Endothelial cell of umbilical vein (primary cell): ENCODE data around the gene SESTD1. TPM values are rescaled to one million over a fixed set of nuclear protein-coding genes. Genes with fewer than 3 reads are reported as not detected.

ENCODE experiments used
- BruUV-seq: library from RNA; stranded (reverse); fragments of 400-500 nt; replicated peaks from 2 replicates; lab custom pipeline; 2021; lab: Mats Ljungman, UMichigan
- CTCF ChIA-PET: fragments of 300-600, 350-600 bp; sonication (Branson Sonifier 250); formaldehyde crosslinking; loops from one replicate; lab custom pipeline; 2021; ENCODE audit warnings: antibody characterized with exemption, inconsistent platforms; lab: Charles Lee
- POLR2A ChIA-PET: fragments of 300-600, 350-600 bp; sonication (Branson Sonifier 250); formaldehyde crosslinking; loops from one replicate; lab custom pipeline; 2021; ENCODE audit warnings: antibody characterized with exemption, inconsistent platforms; lab: Charles Lee
- DNase-seq: peaks from one replicate; pipeline ENCODE4 v3.0.0-alpha.2; 2011; ENCODE audit warnings: low read depth, low spot score
- FAIRE-seq: peaks from 2 replicates; lab custom pipeline; 2011; peaks lifted over from hg19 to GRCh38; lab: Jason Lieb, UNC
- H2AFZ ChIP-seq: 2 replicates; pipeline ENCODE4 v1.6.0; 2012; ENCODE audit warnings: low read depth, low read length, control low read depth, inconsistent platforms
- H3K27ac ChIP-seq: 2 replicates; pipeline ENCODE4 v1.5.1; 2011; ENCODE audit warnings: low read depth, mild to moderate bottlenecking, control low read depth, low read length, moderate library complexity; ENCODE audit not compliant: insufficient read depth
- H3K27me3 ChIP-seq, 2 experiments: 2 replicates each; pipeline versions ENCODE4 v1.6.0 to v1.6.1; 2011; ENCODE audit warnings: low read length in 2 of 2, mixed read lengths in 1 of 2; ENCODE audit not compliant: control insufficient read depth in 2 of 2, insufficient read depth in 2 of 2
- H3K36me3 ChIP-seq, 2 experiments: 2 replicates in 1 of 2; 3 replicates in 1 of 2; pipeline ENCODE4 v1.5.1; 2011; ENCODE audit warnings: low read length in 2 of 2, mild to moderate bottlenecking in 1 of 2, moderate library complexity in 1 of 2; ENCODE audit not compliant: control insufficient read depth in 2 of 2, insufficient read depth in 2 of 2; ENCODE audit errors: extremely low read depth in 1 of 2
- H3K4me1 ChIP-seq: 3 replicates; pipeline ENCODE4 v1.5.1; 2011; ENCODE audit warnings: mild to moderate bottlenecking, low read length; ENCODE audit not compliant: control insufficient read depth, insufficient read depth; ENCODE audit errors: extremely low read depth
- H3K4me2 ChIP-seq: 2 replicates; pipeline ENCODE4 v1.6.1; 2011; ENCODE audit warnings: low read length, control low read depth, mixed read lengths; ENCODE audit not compliant: insufficient read depth
- H3K4me3 ChIP-seq, 3 experiments: fragments of 200-600 bp in 1 of 3; sonication (generic), shearing (Covaris generic) in 1 of 3; replicated peaks in 1 of 3; 2 replicates each; pipeline ENCODE4 v1.5.1; 2011 to 2016; ENCODE audit warnings: control low read depth in 3 of 3, low read length in 3 of 3, mild to moderate bottlenecking in 2 of 3, inconsistent platforms in 1 of 3, low read depth in 1 of 3, moderate library complexity in 1 of 3; ENCODE audit not compliant: insufficient read depth in 1 of 3
- H3K79me2 ChIP-seq: 2 replicates; pipeline ENCODE4 v1.6.0; 2012; ENCODE audit warnings: low read length, inconsistent platforms; ENCODE audit not compliant: control insufficient read depth, insufficient read depth
- H3K9ac ChIP-seq: replicated peaks from 2 replicates; pipeline ENCODE3; 2011; ENCODE audit warnings: low read length, control low read depth; ENCODE audit not compliant: insufficient read depth; ENCODE audit errors: extremely low read depth
- H3K9me1 ChIP-seq: replicated peaks from 3 replicates; pipeline ENCODE4 v1.6.0; 2011; ENCODE audit warnings: mild to moderate bottlenecking, low read length; ENCODE audit not compliant: control insufficient read depth, insufficient read depth; ENCODE audit errors: extremely low read depth
- H3K9me3 ChIP-seq: replicated peaks from 2 replicates; pipeline ENCODE4 v1.5.1; 2012; ENCODE audit warnings: low read length, inconsistent platforms; ENCODE audit not compliant: control insufficient read depth, insufficient read depth
- H4K20me1 ChIP-seq: replicated peaks from 2 replicates; pipeline ENCODE3; 2011; ENCODE audit warnings: mild to moderate bottlenecking, low read length; ENCODE audit not compliant: control insufficient read depth, insufficient read depth; ENCODE audit errors: extremely low read depth
- EZH2 ChIP-seq: IDR thresholded peaks from 2 replicates; pipeline ENCODE4 v1.6.1; 2012; ENCODE audit warnings: borderline replicate concordance, low read depth, mild to moderate bottlenecking, moderate library complexity, low read length, inconsistent platforms; ENCODE audit not compliant: severe bottlenecking
- GATA2 ChIP-seq: IDR thresholded peaks from 2 replicates; pipeline ENCODE4 v1.7.0; 2011; ENCODE audit warnings: low read depth, mild to moderate bottlenecking, moderate library complexity, mixed read lengths, low read length; ENCODE audit not compliant: insufficient read length, insufficient read depth
- POLR2A ChIP-seq: IDR thresholded peaks from 2 replicates; pipeline ENCODE4 v1.6.1; 2012; ENCODE audit warnings: low read depth, mild to moderate bottlenecking, control low read depth, low read length
- POLR2AphosphoS5 ChIP-seq: IDR thresholded peaks from 2 replicates; pipeline ENCODE4 v1.6.1; 2012; ENCODE audit warnings: low read depth, mild to moderate bottlenecking, control low read depth, low read length, moderate library complexity; ENCODE audit not compliant: insufficient read depth
- dilution Hi-C: fragments of 300-500 bp; cut with MboI; formaldehyde crosslinking; loops from one replicate; pipeline ENCODE4 v1.15.0; 2019; ENCODE audit warnings: low sequenced_read_pairs; ENCODE audit not compliant: extremely low pct_ligation_motif_present
- intact Hi-C: fragments of 100-400 bp; cut with micrococcal nuclease; formaldehyde crosslinking; loops from one replicate; pipeline ENCODE4 v1.10.0; 2022
- polyA plus RNA-seq, 4 experiments: library from polyadenylated mRNA; depleted of rRNA in 3 of 4; stranded (reverse) in 3 of 4; unstranded in 1 of 4; fragments of >200 nt; gene quantifications; 2 replicates each; pipeline versions ENCODE4 v1.2.1 to v1.2.3, GENCODE V29; 2011 to 2012; ENCODE audit warnings: missing spikeins in 1 of 4
- total RNA-seq: library from RNA; stranded (reverse); gene quantifications from 2 replicates; pipeline ENCODE4 v1.2.3, GENCODE V29; 2021
- TF ChIP-seq, protein P1 (sequence below), 2 donors: IDR thresholded peaks; 1 replicate in 1 of 2; 2 replicates in 1 of 2; pipeline ENCODE4 v1.5.1; 2011; ENCODE audit warnings: low read length in 2 of 2, mild to moderate bottlenecking in 2 of 2, moderate library complexity in 2 of 2, control low read depth in 1 of 2, inconsistent platforms in 1 of 2, low read depth in 1 of 2; ENCODE audit not compliant: insufficient read depth in 1 of 2; ENCODE audit errors: extremely low read depth in 1 of 2

Gene SESTD1
- total and polyA plus RNA-seq, 2 donors (not counting 3 experiments of a cell fraction or from before 2014, with no cell fraction given): 9.8 to 72.4 TPM

DNA sequence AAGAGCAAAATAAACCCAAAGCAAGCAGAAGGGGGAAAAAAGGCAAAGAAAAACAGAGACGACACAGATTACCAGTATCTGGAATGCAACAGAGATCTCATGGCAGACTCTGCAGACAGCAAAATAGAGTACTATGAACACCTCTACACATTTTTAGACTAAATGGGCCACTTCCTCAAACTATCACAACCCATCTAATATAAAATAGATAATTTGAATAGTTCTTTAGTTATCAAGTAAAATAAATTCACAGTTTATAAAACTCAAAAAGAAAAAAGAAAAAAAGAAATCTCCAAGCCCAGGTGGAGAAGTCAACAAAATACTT is 16.6 kb downstream of the SESTD1 start:
- Histone ChIP-seq H3K9ac (no peak overlapping the region), H3K4me2 (no peak overlapping the region), H3K27ac (no peak overlapping the region), H3K79me2 (peaks cover 82% of the 10 kb centered on the region), H3K4me3 (no peak overlapping the region), H3K9me3 (no peaks in the 10 kb centered on the region), H4K20me1 (peaks cover 11% of the 10 kb centered on the region), H3K4me1 (no peaks in the 10 kb centered on the region), H3K36me3 (no peaks in the 10 kb centered on the region), H2AFZ (no peak overlapping the region), H3K27me3 (no peaks in the 10 kb centered on the region), H3K9me1 (no peaks in the 10 kb centered on the region)
- POLR2A ChIA-PET: no interaction called here
- no peak for DNase-seq
- CTCF ChIA-PET: interaction anchor here (1.5 kb wide), 1 partner anchor 29 kb away, joined by 3 read pairs; no protein-coding TSS in a partner anchor
- intact Hi-C loops: no loop called here
- BruUV-seq: no TSS peak
- FAIRE-seq: no peak
- TF ChIP-seq POLR2A: no peak
- no peak for TF ChIP-seq POLR2AphosphoS5
- TF ChIP-seq GATA2: no peak
- TF ChIP-seq, protein P1, sequence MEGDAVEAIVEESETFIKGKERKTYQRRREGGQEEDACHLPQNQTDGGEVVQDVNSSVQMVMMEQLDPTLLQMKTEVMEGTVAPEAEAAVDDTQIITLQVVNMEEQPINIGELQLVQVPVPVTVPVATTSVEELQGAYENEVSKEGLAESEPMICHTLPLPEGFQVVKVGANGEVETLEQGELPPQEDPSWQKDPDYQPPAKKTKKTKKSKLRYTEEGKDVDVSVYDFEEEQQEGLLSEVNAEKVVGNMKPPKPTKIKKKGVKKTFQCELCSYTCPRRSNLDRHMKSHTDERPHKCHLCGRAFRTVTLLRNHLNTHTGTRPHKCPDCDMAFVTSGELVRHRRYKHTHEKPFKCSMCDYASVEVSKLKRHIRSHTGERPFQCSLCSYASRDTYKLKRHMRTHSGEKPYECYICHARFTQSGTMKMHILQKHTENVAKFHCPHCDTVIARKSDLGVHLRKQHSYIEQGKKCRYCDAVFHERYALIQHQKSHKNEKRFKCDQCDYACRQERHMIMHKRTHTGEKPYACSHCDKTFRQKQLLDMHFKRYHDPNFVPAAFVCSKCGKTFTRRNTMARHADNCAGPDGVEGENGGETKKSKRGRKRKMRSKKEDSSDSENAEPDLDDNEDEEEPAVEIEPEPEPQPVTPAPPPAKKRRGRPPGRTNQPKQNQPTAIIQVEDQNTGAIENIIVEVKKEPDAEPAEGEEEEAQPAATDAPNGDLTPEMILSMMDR (IDR thresholded peaks at IDR 0.05; ENCODE audit: extremely low read depth in 1 of 2, insufficient read depth in 1 of 2, low read depth in 1 of 2, low read length in 2 of 2): no peak
- TF ChIP-seq EZH2: no peak
- dilution Hi-C loops: no loop called here
